Neural crest cell (in vitro differentiated cells): Measurements from ENCODE around the gene TECPR1. TPM values are rescaled to one million over a fixed set of nuclear protein-coding genes. Genes with fewer than 3 reads are reported as not detected.
A peak's percentile ranks its signal among the peaks of the same experiment; 100 is the strongest.

Source experiments
- DNase-seq: peaks from one replicate; pipeline ENCODE4 v3.0.0; 2021; ENCODE audit warnings: low read depth, mixed read lengths, low spot score
- H3K27ac Mint-ChIP-seq: one replicate; pipeline ENCODE4 v1.8.0; 2021; ENCODE audit warnings: mild to moderate bottlenecking, mixed read lengths; ENCODE audit not compliant: unreplicated experiment
- H3K27me3 Mint-ChIP-seq: 2 replicates; pipeline ENCODE4 v1.8.0; 2021; ENCODE audit warnings: low read depth, mild to moderate bottlenecking, mixed read lengths
- H3K36me3 Mint-ChIP-seq: 2 replicates; pipeline ENCODE4 v1.8.0; 2021; ENCODE audit warnings: low read depth, mild to moderate bottlenecking, mixed read lengths
- H3K4me1 Mint-ChIP-seq: 2 replicates; pipeline ENCODE4 v1.8.0; 2021; ENCODE audit warnings: mixed read lengths
- H3K4me3 Mint-ChIP-seq: one replicate; pipeline ENCODE4 v1.8.0; 2021; ENCODE audit warnings: mild to moderate bottlenecking, mixed read lengths
- H3K9me3 Mint-ChIP-seq: 2 replicates; pipeline ENCODE4 v1.8.0; 2021; ENCODE audit warnings: mixed read lengths
- CTCF ChIP-seq: fragments of 200-600 bp; sonication (generic); conservative IDR thresholded peaks from 2 replicates; pipeline ENCODE4 v1.5.0; 2021; ENCODE audit warnings: antibody characterized with exemption, mild to moderate bottlenecking
- total RNA-seq: library from RNA; stranded (reverse); gene quantifications from 2 replicates; pipeline ENCODE4 v1.2.1, GENCODE V29; 2021

The TECPR1 gene
- total RNA-seq, 1 donor from 2014 or later: 35.2 TPM

GRCh38 chr7:98166668-98166970 lies 85.4 kb downstream of the TECPR1 start:
- H3K9me3 Mint-ChIP-seq: no peaks in the 10 kb centered on the region
- no peak overlapping the region for H3K27ac Mint-ChIP-seq
- no peak for DNase-seq
- no peaks in the 10 kb centered on the region for H3K27me3 Mint-ChIP-seq
- H3K36me3 Mint-ChIP-seq: no peaks in the 10 kb centered on the region
- peaks cover 20% of the 10 kb centered on the region for H3K4me1 Mint-ChIP-seq
- no peak for TF ChIP-seq CTCF
- no peak overlapping the region for H3K4me3 Mint-ChIP-seq

GRCh38 chr7:98165827-98166667 lies 86.0 kb downstream of the TECPR1 start:
- no peaks in the 10 kb centered on the region for H3K9me3 Mint-ChIP-seq
- no peak overlapping the region for H3K4me3 Mint-ChIP-seq
- no peaks in the 10 kb centered on the region for H3K27me3 Mint-ChIP-seq
- no peaks in the 10 kb centered on the region for H3K36me3 Mint-ChIP-seq
- TF ChIP-seq CTCF: peak; percentile 72
- peak; percentile 40 for DNase-seq
- H3K4me1 Mint-ChIP-seq: peaks cover 16% of the 10 kb centered on the region
- no peak overlapping the region for H3K27ac Mint-ChIP-seq

Other genes with a start within 250 kb of the TECPR1 start
- gene LMTK2, start 145.4 kb downstream of the TECPR1 start, total RNA-seq: 18.8 and 19.2 TPM in 2 replicates
- gene BHLHA15, start 40.8 kb downstream of the TECPR1 start, total RNA-seq: not detected in 2 replicates
- gene BRI3, start 29.5 kb upstream of the TECPR1 start, total RNA-seq: 112 and 119 TPM in 2 replicates
- 1.5 and 2.1 TPM in 2 replicates for gene BAIAP2L1, start 148.9 kb upstream of the TECPR1 start, total RNA-seq